Endothelial cell of umbilical vein (primary cell): Measurements from ENCODE around the gene ARPC2.

Experiments used
- CTCF ChIP-seq, 2 donors: IDR thresholded peaks; 1 replicate in 1 of 2; 2 replicates in 1 of 2; pipeline ENCODE4 v1.5.1; 2011; ENCODE audit warnings: low read length in 2 of 2, mild to moderate bottlenecking in 2 of 2, moderate library complexity in 2 of 2, control low read depth in 1 of 2, inconsistent platforms in 1 of 2, low read depth in 1 of 2; ENCODE audit not compliant: insufficient read depth in 1 of 2; ENCODE audit errors: extremely low read depth in 1 of 2
- EZH2 ChIP-seq: IDR thresholded peaks from 2 replicates; pipeline ENCODE4 v1.6.1; 2012; ENCODE audit warnings: borderline replicate concordance, low read depth, mild to moderate bottlenecking, moderate library complexity, low read length, inconsistent platforms; ENCODE audit not compliant: severe bottlenecking
- FOS ChIP-seq: IDR thresholded peaks from 2 replicates; pipeline ENCODE4 v1.6.1; 2011; ENCODE audit warnings: mild to moderate bottlenecking, low read length, moderate library complexity, borderline replicate concordance; ENCODE audit not compliant: insufficient read depth
- MYC ChIP-seq: IDR thresholded peaks from one replicate; pipeline ENCODE4 v1.6.1; 2011; ENCODE audit warnings: mild to moderate bottlenecking, low read depth, low read length
- POLR2A ChIP-seq: IDR thresholded peaks from 2 replicates; pipeline ENCODE4 v1.6.1; 2012; ENCODE audit warnings: low read depth, mild to moderate bottlenecking, control low read depth, low read length
- POLR2AphosphoS5 ChIP-seq: IDR thresholded peaks from 2 replicates; pipeline ENCODE4 v1.6.1; 2012; ENCODE audit warnings: low read depth, mild to moderate bottlenecking, control low read depth, low read length, moderate library complexity; ENCODE audit not compliant: insufficient read depth
- TF ChIP-seq, protein P1 (sequence below): IDR thresholded peaks from 2 replicates; pipeline ENCODE4 v1.6.1; 2011; ENCODE audit not compliant: insufficient read depth, insufficient read length

DNA sequence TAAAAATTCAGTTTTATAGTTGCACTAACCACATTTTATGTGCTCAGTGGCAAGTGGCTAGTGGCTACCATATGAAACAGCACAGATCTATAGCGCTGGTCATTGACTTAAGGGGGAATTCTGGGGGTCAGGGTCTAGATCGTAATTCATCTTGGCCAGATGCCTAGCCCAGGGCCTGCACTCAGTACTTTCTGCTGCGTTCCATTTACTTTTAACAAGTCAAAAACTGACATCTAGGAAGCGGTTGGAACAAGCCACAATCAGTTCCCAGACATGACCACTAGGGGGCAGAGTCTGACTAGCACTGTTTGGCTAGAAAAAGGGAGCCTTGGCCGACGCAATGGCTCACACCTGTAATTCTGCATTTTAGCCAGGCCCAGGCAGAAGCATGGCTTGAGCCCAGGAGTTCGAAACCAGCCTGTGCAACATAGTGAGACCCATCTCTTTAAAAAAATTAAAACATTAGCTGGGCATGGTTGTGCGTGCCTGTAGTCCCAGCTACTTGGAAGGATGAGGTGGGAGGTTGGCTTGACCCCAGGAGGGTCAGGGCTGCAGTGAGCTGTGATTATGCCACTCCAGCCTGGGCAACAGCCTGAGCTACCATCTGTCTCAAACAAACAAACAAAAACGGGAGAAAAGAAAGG is 84.3 kb downstream of the ARPC2 start:
- TF ChIP-seq CTCF (IDR thresholded peaks at IDR 0.05; ENCODE audit: extremely low read depth in 1 of 2, insufficient read depth in 1 of 2, low read depth in 1 of 2, low read length in 2 of 2) (peak; percentile 86), POLR2A (no peak), EZH2 (no peak), POLR2AphosphoS5 (no peak), MYC (no peak), FOS (no peak)
- TF ChIP-seq, protein P1, sequence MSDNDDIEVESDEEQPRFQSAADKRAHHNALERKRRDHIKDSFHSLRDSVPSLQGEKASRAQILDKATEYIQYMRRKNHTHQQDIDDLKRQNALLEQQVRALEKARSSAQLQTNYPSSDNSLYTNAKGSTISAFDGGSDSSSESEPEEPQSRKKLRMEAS, result no peak
